ENCODE data around the gene STAG1.

The STAG1 gene

GRCh38 chr3:136512381-136512780 is 239.8 kb downstream of the STAG1 start:
- no peak for DNase-seq (ENCODE audit: low read depth)

GRCh38 chr3:136505676-136506075 is 246.5 kb downstream of the STAG1 start:
- no peak for DNase-seq (ENCODE audit: low read depth)

- no peak for DNase-seq (ENCODE audit: low read depth)
Observed at GRCh38 chr3:136503056-136503455, 249.1 kb downstream of the STAG1 start.

- DNase-seq (ENCODE audit: low read depth) = no peak
Observed at GRCh38 chr3:136498919-136499447, 253.2 kb downstream of the STAG1 start.

- no peak for DNase-seq (ENCODE audit: low read depth)
Observed at GRCh38 chr3:136495213-136495612, 257.0 kb downstream of the STAG1 start.

GRCh38 chr3:136490646-136491405 is 261.4 kb downstream of the STAG1 start:
- no peak for DNase-seq (ENCODE audit: low read depth)

- DNase-seq (ENCODE audit: low read depth) = no peak
Observed at GRCh38 chr3:136485777-136486176, 266.4 kb downstream of the STAG1 start.

- no peak for DNase-seq (ENCODE audit: low read depth)
Observed at GRCh38 chr3:136476280-136476679, 275.9 kb downstream of the STAG1 start.

- DNase-seq (ENCODE audit: low read depth) = peak; percentile 70
Observed at GRCh38 chr3:136474876-136475275, 277.3 kb downstream of the STAG1 start.

- peak; percentile 82 for DNase-seq (ENCODE audit: low read depth)
Observed at GRCh38 chr3:136473716-136474326, 278.4 kb downstream of the STAG1 start.

- DNase-seq (ENCODE audit: low read depth) = peak; percentile 83
Observed at GRCh38 chr3:136465296-136465695, 286.9 kb downstream of the STAG1 start.

- peak; percentile 95 for DNase-seq (ENCODE audit: low read depth)
Observed at GRCh38 chr3:136464502-136464901, 287.7 kb downstream of the STAG1 start.

GRCh38 chr3:136463170-136463569 is 289.0 kb downstream of the STAG1 start:
- DNase-seq (ENCODE audit: low read depth) = no peak

- DNase-seq (ENCODE audit: low read depth) = no peak
Observed at GRCh38 chr3:136457793-136458192, 294.4 kb downstream of the STAG1 start.

GRCh38 chr3:136456196-136456595 is 296.0 kb downstream of the STAG1 start:
- DNase-seq (ENCODE audit: low read depth) = no peak

- no peak for DNase-seq (ENCODE audit: low read depth)
Observed at GRCh38 chr3:136444581-136444980, 307.6 kb downstream of the STAG1 start.

GRCh38 chr3:136437043-136437442 is 315.1 kb downstream of the STAG1 start:
- DNase-seq (ENCODE audit: low read depth) = no peak

GRCh38 chr3:136434429-136434828 is 317.7 kb downstream of the STAG1 start:
- no peak for DNase-seq (ENCODE audit: low read depth)

- DNase-seq (ENCODE audit: low read depth) = no peak
Observed at GRCh38 chr3:136432685-136433084, 319.5 kb downstream of the STAG1 start.

- no peak for DNase-seq (ENCODE audit: low read depth)
Observed at GRCh38 chr3:136428167-136428566, 324.0 kb downstream of the STAG1 start.

GRCh38 chr3:136427236-136427635 is 324.9 kb downstream of the STAG1 start:
- no peak for DNase-seq (ENCODE audit: low read depth)

GRCh38 chr3:136414476-136414875 is 337.7 kb downstream of the STAG1 start:
- DNase-seq (ENCODE audit: low read depth) = no peak

GRCh38 chr3:136412307-136412706 is 339.9 kb downstream of the STAG1 start:
- no peak for DNase-seq (ENCODE audit: low read depth)

- no peak for DNase-seq (ENCODE audit: low read depth)
Observed at GRCh38 chr3:136409549-136409948, 342.6 kb downstream of the STAG1 start.

Data from ELR (cell line).